Activated T-cell treated with anti-CD3 and anti-CD28 coated beads, Interleukin-2, amount 50 U/mL, for 72 hours (primary cell): ENCODE measurements around the gene GSK3B. TPM values are rescaled to one million over a fixed set of nuclear protein-coding genes. Genes with fewer than 3 reads are reported as not detected.

Experiments
- ATAC-seq, 2 donors: fragments of 150-1000 bp; cut with Tn5 transposase; replicated peaks in 1 of 2; 2 replicates each; pipeline ENCODE4 v1.10.0; 2021; ENCODE audit warnings: moderate library complexity in 2 of 2, mild to moderate bottlenecking in 1 of 2
- DNase-seq, 2 donors: peaks; one replicate each; pipeline ENCODE4 v3.0.0; 2021 to 2022; ENCODE audit warnings: mixed read lengths in 1 of 2
- H3K27ac Mint-ChIP-seq: one replicate; pipeline ENCODE4 v1.8.0; 2022; ENCODE audit warnings: mild to moderate bottlenecking, moderate library complexity, mixed read lengths
- H3K27me3 Mint-ChIP-seq: one replicate; pipeline ENCODE4 v1.8.0; 2022; ENCODE audit warnings: low read depth, mixed read lengths
- H3K36me3 Mint-ChIP-seq, 2 donors: one replicate each; pipeline ENCODE4 v1.8.0; 2022; ENCODE audit warnings: mixed read lengths in 2 of 2, mild to moderate bottlenecking in 1 of 2; ENCODE audit not compliant: insufficient read depth in 2 of 2
- H3K4me1 Mint-ChIP-seq: one replicate; pipeline ENCODE4 v1.8.0; 2022; ENCODE audit warnings: low read depth, mixed read lengths
- H3K4me3 Mint-ChIP-seq, 2 donors: one replicate each; pipeline ENCODE4 v1.8.0; 2022; ENCODE audit warnings: mild to moderate bottlenecking in 2 of 2, mixed read lengths in 2 of 2, moderate library complexity in 2 of 2
- H3K9me3 Mint-ChIP-seq, 2 donors: one replicate each; pipeline ENCODE4 v1.8.0; 2022; ENCODE audit warnings: mixed read lengths in 2 of 2
- total RNA-seq, 2 donors: library from RNA; stranded (reverse); gene quantifications; one replicate each; pipeline ENCODE4 v1.2.3, GENCODE V29; 2022

GSK3B gene
- total RNA-seq, 2 donors from 2014 or later = 35.4 to 37.5 TPM

GRCh38 chr3:119794401-119794800, 299.8 kb downstream of the GSK3B start:
- no peak overlapping the region for H3K4me3 Mint-ChIP-seq
- H3K27me3 Mint-ChIP-seq = peaks cover 7% of the 10 kb centered on the region
- no peak overlapping the region for H3K27ac Mint-ChIP-seq
- H3K36me3 Mint-ChIP-seq = no peaks in the 10 kb centered on the region
- DNase-seq = no peak
- no peaks in the 10 kb centered on the region for H3K4me1 Mint-ChIP-seq
- no peak for ATAC-seq
- H3K9me3 Mint-ChIP-seq = no peaks in the 10 kb centered on the region

DNA sequence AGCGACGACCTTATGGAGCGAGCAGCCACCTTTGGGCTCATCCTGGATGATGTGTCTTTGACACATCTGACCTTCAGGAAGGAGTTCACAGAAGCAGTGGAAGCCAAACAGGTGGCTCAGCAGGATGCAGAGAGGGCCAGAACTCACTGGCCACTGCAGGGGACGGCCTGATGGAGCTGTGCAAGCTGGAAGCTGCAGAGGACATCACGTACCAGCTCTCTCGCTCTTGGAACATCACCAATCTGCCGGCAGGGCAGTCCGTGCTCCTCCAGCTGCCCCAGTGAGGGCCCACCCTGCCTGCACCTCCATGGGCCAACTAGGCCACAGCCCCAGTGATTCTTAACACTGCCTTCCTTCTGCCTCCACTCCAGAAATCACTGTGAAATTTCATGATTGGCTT, 302.0 kb downstream of the GSK3B start:
- Mint-ChIP-seq H3K27ac (no peak overlapping the region), H3K4me1 (no peaks in the 10 kb centered on the region), H3K27me3 (peaks cover 7% of the 10 kb centered on the region), H3K9me3 (no peaks in the 10 kb centered on the region), H3K36me3 (no peaks in the 10 kb centered on the region), H3K4me3 (no peak overlapping the region)
- no peak for DNase-seq
- no peak for ATAC-seq

- no peak for DNase-seq
- H3K27ac Mint-ChIP-seq = no peak overlapping the region
- no peaks in the 10 kb centered on the region for H3K9me3 Mint-ChIP-seq
- no peak for ATAC-seq
- H3K27me3 Mint-ChIP-seq = no peaks in the 10 kb centered on the region
- no peaks in the 10 kb centered on the region for H3K36me3 Mint-ChIP-seq
- H3K4me1 Mint-ChIP-seq = no peaks in the 10 kb centered on the region
- no peak overlapping the region for H3K4me3 Mint-ChIP-seq
Measured at GRCh38 chr3:119790369-119790768, 303.9 kb downstream of the GSK3B start.

DNA sequence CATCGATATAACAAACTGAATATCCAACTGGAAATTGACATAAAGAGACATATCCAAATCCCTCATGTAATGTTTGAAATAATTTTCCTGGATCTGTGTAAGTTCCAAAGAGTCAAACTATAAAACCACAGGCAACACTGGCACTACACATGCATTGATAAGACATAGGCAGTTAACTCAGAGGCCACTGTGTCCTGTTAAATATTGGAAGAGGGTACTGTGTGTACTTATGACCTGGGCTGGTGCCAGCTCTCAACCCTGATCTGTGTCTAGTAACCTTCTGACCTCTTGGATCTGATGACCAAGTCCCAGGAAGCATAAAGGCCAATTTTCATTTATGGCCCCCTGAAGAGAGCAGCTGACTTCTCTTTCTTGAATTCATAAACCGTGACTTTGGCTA, 307.8 kb downstream of the GSK3B start:
- Mint-ChIP-seq H3K27me3 (no peaks in the 10 kb centered on the region), H3K36me3 (no peaks in the 10 kb centered on the region), H3K4me1 (no peaks in the 10 kb centered on the region), H3K4me3 (no peak overlapping the region), H3K9me3 (no peaks in the 10 kb centered on the region), H3K27ac (no peak overlapping the region)
- DNase-seq = no peak
- no peak for ATAC-seq

DNA sequence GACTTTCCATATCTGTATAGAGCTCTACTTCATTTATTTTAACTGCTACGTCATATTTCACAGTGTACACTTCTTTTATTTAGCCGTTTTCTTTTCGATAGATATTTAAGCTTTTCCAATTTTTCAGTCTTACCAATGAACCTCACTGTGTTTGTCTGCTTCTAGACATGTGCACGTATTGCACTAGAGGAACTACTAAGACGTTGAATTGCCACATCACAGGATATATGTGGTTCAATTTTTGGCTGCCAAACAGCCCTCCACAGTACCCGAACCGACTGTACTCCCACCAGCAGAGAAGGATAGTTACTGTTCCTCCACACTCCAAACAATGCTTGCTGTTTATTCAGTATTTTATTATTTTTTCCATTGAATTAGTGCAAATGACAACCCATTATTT, 310.4 kb downstream of the GSK3B start:
- no peaks in the 10 kb centered on the region for H3K36me3 Mint-ChIP-seq
- ATAC-seq (no peak), DNase-seq (no peak)
- peaks cover 4% of the 10 kb centered on the region for H3K4me1 Mint-ChIP-seq
- no peak overlapping the region for H3K27ac Mint-ChIP-seq
- no peaks in the 10 kb centered on the region for H3K9me3 Mint-ChIP-seq
- H3K4me3 Mint-ChIP-seq = no peak overlapping the region
- no peaks in the 10 kb centered on the region for H3K27me3 Mint-ChIP-seq

GRCh38 chr3:119783255-119783654, 311.0 kb downstream of the GSK3B start:
- no peak overlapping the region for H3K4me3 Mint-ChIP-seq
- no peak for ATAC-seq
- no peaks in the 10 kb centered on the region for H3K36me3 Mint-ChIP-seq
- H3K9me3 Mint-ChIP-seq = no peaks in the 10 kb centered on the region
- DNase-seq = no peak
- no peaks in the 10 kb centered on the region for H3K27me3 Mint-ChIP-seq
- peaks cover 4% of the 10 kb centered on the region for H3K4me1 Mint-ChIP-seq
- no peak overlapping the region for H3K27ac Mint-ChIP-seq

DNA sequence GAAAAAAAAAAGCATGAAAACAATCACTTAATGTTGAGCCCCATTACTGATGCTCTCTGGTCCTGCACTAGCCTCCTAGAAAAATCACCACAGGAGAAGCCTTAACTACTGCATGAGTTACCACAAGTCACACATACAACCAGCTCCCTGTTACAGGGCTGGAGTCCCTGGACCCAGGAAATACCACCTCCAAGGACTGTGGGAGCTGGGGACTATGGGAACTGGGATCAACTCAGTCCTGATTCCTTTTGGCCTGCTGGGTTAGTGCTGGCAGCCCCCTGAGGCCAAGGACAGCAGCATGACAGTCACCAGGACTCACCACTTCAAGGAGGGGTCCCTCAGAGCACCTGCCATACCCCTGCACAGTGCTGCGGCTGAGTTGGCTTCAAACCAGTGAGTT, 311.8 kb downstream of the GSK3B start:
- H3K9me3 Mint-ChIP-seq = no peaks in the 10 kb centered on the region
- peaks cover 4% of the 10 kb centered on the region for H3K4me1 Mint-ChIP-seq
- no peaks in the 10 kb centered on the region for H3K27me3 Mint-ChIP-seq
- ATAC-seq = no peak
- H3K36me3 Mint-ChIP-seq = no peaks in the 10 kb centered on the region
- no peak for DNase-seq
- no peak overlapping the region for H3K27ac Mint-ChIP-seq
- no peak overlapping the region for H3K4me3 Mint-ChIP-seq

DNA sequence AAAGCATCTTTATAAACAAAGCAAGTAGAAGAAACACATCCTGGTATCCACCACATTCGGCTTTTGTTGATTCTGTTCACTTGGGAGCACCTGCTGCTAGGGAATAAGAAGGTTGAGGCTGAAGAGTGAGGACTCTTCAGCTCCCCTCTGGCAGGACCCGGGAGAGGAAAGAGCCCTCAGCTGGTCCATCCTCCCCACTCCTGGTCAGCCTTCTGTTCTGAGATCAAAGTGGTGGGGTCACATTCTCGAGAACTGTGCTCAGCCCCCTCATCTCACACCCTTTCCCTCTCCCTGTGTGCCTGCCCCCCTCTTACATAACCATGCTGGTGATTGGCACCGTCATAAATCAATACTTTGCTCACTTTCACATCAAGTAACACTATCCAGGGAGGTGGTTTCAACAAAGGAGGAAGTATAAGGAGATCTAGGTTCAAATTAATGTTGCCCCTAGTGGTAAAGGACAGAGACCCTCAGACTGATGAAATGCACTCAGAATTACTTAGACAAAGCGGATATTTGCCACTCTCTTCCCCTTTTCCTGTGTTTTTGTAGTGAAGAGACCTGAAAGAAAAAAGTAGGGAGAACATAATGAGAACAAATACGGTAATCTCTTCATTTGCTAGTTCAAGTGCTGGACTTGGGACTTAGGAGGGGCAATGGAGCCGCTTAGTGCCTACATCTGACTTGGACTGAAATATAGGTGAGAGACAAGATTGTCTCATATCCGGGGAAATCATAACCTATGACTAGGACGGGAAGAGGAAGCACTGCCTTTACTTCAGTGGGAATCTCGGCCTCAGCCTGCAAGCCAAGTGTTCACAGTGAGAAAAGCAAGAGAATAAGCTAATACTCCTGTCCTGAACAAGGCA, 312.7 kb downstream of the GSK3B start, which contains the start of gene NR1I2:
Gene NR1I2 (plus strand): TSS at position 772 of the 869 bp plus-strand sequence.
- DNase-seq = no peak
- Mint-ChIP-seq H3K4me1 (peaks cover 4% of the 10 kb centered on the region), H3K27ac (no peak within 1 kb of the TSS), H3K9me3 (no peaks in the 10 kb centered on the region), H3K36me3 (no peaks in the 10 kb centered on the region), H3K27me3 (no peaks in the 10 kb centered on the region), H3K4me3 (no peak within 1 kb of the TSS)
- no peak for ATAC-seq

DNA sequence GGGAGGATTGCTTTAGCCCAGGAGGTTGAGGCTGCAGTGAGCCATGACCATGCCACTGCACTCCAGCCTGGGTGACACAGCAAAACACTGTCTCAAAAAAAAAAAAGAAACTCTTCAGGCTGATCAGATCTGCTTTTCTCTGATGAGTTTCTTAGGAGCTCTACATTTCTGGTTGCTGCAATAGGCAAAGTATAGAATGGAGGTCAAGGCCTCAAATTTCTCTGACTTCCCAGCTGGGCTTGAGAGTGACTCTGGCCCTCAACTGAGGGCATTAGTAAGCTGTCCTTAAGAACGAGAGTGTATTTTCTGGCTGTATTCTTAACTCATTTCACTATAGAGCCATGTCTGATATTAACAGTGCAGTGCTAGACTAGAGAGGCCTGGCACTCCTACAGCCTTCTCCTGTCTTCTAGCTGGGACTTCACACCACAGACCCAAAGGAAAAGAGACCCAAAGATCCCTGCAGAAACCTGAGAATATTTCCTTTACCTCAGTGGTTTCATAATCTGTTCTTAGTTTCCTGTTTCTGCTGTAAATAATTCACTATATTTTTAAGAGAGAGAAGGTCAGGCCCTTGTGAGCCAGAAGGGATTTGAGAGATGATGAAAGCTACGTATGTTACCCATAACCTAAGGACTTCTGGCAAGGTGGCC, 314.4 kb downstream of the GSK3B start:
- H3K27me3 Mint-ChIP-seq = no peaks in the 10 kb centered on the region
- no peak overlapping the region for H3K27ac Mint-ChIP-seq
- ATAC-seq = no peak
- H3K4me1 Mint-ChIP-seq = peaks cover 4% of the 10 kb centered on the region
- H3K4me3 Mint-ChIP-seq = no peak overlapping the region
- DNase-seq = no peak
- H3K36me3 Mint-ChIP-seq = peaks cover 4 to 9% of the 10 kb centered on the region in 2 donors
- peaks cover 4 to 8% of the 10 kb centered on the region in 2 donors for H3K9me3 Mint-ChIP-seq

DNA sequence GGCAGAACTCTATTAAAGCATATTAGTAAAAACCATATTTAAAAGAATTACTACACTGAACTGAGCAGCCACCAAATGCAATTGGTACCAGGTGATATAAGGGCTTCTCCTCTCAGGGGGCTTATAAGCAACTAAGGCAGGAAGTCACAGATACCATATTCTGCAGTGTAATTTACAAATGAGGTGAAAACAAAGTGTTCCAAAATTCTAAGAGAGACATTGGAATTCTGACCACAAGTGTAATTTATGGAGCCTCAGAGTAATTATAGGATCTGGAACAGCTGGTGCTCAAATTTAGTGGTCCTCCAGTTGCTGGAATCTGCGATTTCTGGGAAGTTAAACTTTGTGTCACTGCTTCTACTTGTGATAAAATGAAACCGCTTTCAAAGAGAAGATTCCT, 315.4 kb downstream of the GSK3B start:
- Mint-ChIP-seq H3K27ac (no peak overlapping the region), H3K36me3 (peaks cover 4 to 9% of the 10 kb centered on the region in 2 donors), H3K4me3 (no peak overlapping the region), H3K27me3 (no peaks in the 10 kb centered on the region), H3K4me1 (peaks cover 4% of the 10 kb centered on the region), H3K9me3 (peaks cover 4 to 11% of the 10 kb centered on the region in 2 donors)
- DNase-seq (no peak), ATAC-seq (no peak)

GRCh38 chr3:119778176-119778575, 316.1 kb downstream of the GSK3B start:
- no peak for DNase-seq
- Mint-ChIP-seq H3K9me3 (peaks cover 4 to 11% of the 10 kb centered on the region in 2 donors), H3K4me3 (no peak overlapping the region), H3K27ac (no peak overlapping the region), H3K36me3 (peaks cover 4 to 9% of the 10 kb centered on the region in 2 donors), H3K27me3 (peaks cover 5% of the 10 kb centered on the region), H3K4me1 (peaks cover 4% of the 10 kb centered on the region)
- ATAC-seq = no peak

DNA sequence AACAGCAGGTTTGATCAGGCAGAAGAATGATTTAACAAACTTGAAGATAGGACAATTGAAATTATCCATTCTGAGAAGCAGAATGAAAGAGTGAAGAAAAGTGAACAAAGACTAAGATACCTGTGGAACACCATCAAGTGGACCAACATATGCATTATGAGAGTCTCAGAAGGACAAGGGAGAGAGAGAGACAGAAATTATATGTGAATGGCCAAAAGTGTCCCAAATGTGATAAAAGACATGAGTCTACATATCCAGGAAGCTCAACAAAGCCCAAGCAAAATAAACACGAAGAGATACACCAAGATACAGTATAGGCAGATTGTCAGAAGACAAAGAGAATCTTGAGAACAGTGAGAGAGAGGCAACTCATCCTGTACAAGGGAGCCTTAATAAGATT, 317.9 kb downstream of the GSK3B start:
- Mint-ChIP-seq H3K36me3 (peaks cover 4 to 9% of the 10 kb centered on the region in 2 donors), H3K4me3 (no peak overlapping the region), H3K27me3 (peaks cover 12% of the 10 kb centered on the region), H3K9me3 (peaks cover 4 to 11% of the 10 kb centered on the region in 2 donors), H3K27ac (no peak overlapping the region), H3K4me1 (peaks cover 4% of the 10 kb centered on the region)
- no peak for ATAC-seq
- no peak for DNase-seq

GRCh38 chr3:119774444-119774843, 319.8 kb downstream of the GSK3B start:
- no peak for ATAC-seq
- no peak overlapping the region for H3K27ac Mint-ChIP-seq
- H3K36me3 Mint-ChIP-seq = peaks cover 4 to 9% of the 10 kb centered on the region in 2 donors
- peaks cover 4 to 11% of the 10 kb centered on the region in 2 donors for H3K9me3 Mint-ChIP-seq
- H3K4me3 Mint-ChIP-seq = no peak overlapping the region
- H3K27me3 Mint-ChIP-seq = peaks cover 12% of the 10 kb centered on the region
- H3K4me1 Mint-ChIP-seq = no peaks in the 10 kb centered on the region
- no peak for DNase-seq
